Mesendoderm (in vitro differentiated cells): ENCODE results near the gene OR4C13. TPM values are rescaled to one million over a fixed set of nuclear protein-coding genes. Genes with fewer than 3 reads are reported as not detected.
"Not testable (repeated sequence)": the region's sequence is repeated elsewhere in the genome, so short reads cannot be mapped to it uniquely, and the experiment has no call there.

Experiments used
- DNase-seq: peaks from one replicate; pipeline ENCODE4 v3.0.0; 2013
- H2AK5ac ChIP-seq: 2 replicates; pipeline ENCODE4 v1.6.1; 2013; ENCODE audit warnings: low read length, inconsistent platforms
- H2BK120ac ChIP-seq: 2 replicates; pipeline ENCODE4 v1.6.1; 2013; ENCODE audit warnings: low read depth, mild to moderate bottlenecking, low read length, moderate library complexity, mixed read lengths
- H2BK15ac ChIP-seq: replicated peaks from 2 replicates; pipeline ENCODE4 v1.6.1; 2013; ENCODE audit warnings: low read depth, mild to moderate bottlenecking, moderate library complexity
- H2BK5ac ChIP-seq: 2 replicates; pipeline ENCODE4 v1.6.1; 2013; ENCODE audit warnings: low read length, inconsistent platforms
- H3K18ac ChIP-seq: 2 replicates; pipeline ENCODE4 v1.6.1; 2013; ENCODE audit warnings: mild to moderate bottlenecking, low read length, mixed read lengths
- H3K23ac ChIP-seq: one replicate; pipeline ENCODE4 v1.6.1; 2013; ENCODE audit warnings: low read length
- H3K27ac ChIP-seq: 2 replicates; pipeline ENCODE4 v1.5.1; 2013; ENCODE audit warnings: low read depth, mild to moderate bottlenecking, inconsistent platforms, low read length, moderate library complexity
- H3K27me3 ChIP-seq: 2 replicates; pipeline ENCODE4 v1.6.1; 2013; ENCODE audit warnings: low read length, control low read depth, mild to moderate bottlenecking, inconsistent platforms; ENCODE audit not compliant: insufficient read depth, poor library complexity
- H3K36me3 ChIP-seq: 2 replicates; pipeline ENCODE4 v1.6.1; 2013; ENCODE audit warnings: low read length, inconsistent platforms; ENCODE audit not compliant: control insufficient read depth, insufficient read depth
- H3K4ac ChIP-seq: one replicate; pipeline ENCODE4 v1.6.1; 2013; ENCODE audit warnings: low read depth, mild to moderate bottlenecking, low read length, moderate library complexity
- H3K4me1 ChIP-seq: 2 replicates; pipeline ENCODE4 v1.6.1; 2013; ENCODE audit warnings: low read depth, low read length, inconsistent platforms; ENCODE audit not compliant: control insufficient read depth
- H3K4me2 ChIP-seq: 2 replicates; pipeline ENCODE4 v1.6.1; 2013; ENCODE audit warnings: low read length
- H3K4me3 ChIP-seq: 2 replicates; pipeline ENCODE4 v1.5.1; 2013; ENCODE audit warnings: mild to moderate bottlenecking, low read length
- H3K56ac ChIP-seq: one replicate; pipeline ENCODE4 v1.6.1; 2013; ENCODE audit warnings: low read length
- H3K79me1 ChIP-seq: 2 replicates; pipeline ENCODE4 v1.6.1; 2013; ENCODE audit warnings: low read length, inconsistent platforms
- H3K79me2 ChIP-seq: 2 replicates; pipeline ENCODE4 v1.6.1; 2013; ENCODE audit warnings: mild to moderate bottlenecking, low read length; ENCODE audit not compliant: control insufficient read depth, insufficient read depth
- H3K9ac ChIP-seq: 2 replicates; pipeline ENCODE4 v1.6.1; 2013; ENCODE audit warnings: low read length, inconsistent platforms
- H4K5ac ChIP-seq: one replicate; pipeline ENCODE4 v1.6.1; 2013; ENCODE audit warnings: low read length
- H4K8ac ChIP-seq: one replicate; pipeline ENCODE4 v1.6.1; 2013; ENCODE audit warnings: low read depth, mild to moderate bottlenecking, control low read depth, low read length, moderate library complexity
- WGBS: extraction: QIAGEN DNeasy Blood & Tissue Kit; methylation state at CpG from one replicate; pipeline ENCODE4 v1.1.7; 2013; ENCODE audit warnings: low lambda C conversion rate, missing lambda C conversion rate; ENCODE audit not compliant: insufficient coverage; ENCODE audit errors: extremely low coverage; 5-methylcytosine and 5-hydroxymethylcytosine counted together
- polyA plus RNA-seq, 2 experiments: library from polyadenylated mRNA; stranded (reverse); fragments of 200-250 nt; gene quantifications; one replicate each; pipeline ENCODE4 v1.2.3, GENCODE V29; 2013

OR4C13 gene
- polyA plus RNA-seq (2013, experiment 1 of 2): not detected
- not detected for polyA plus RNA-seq (2013, experiment 2 of 2)

GRCh38 chr11:49952091-49952490 lies at the start of gene OR4C13:
TSS of gene OR4C13 (plus strand) at chr11:49952391. CDS start at chr11:49952423, 32 bp downstream.
- Histone ChIP-seq H3K4me2 (no peak within 1 kb of the TSS), H3K27ac (no peak within 1 kb of the TSS), H2BK15ac (no peak within 1 kb of the TSS), H3K79me2 (no peaks in the 10 kb centered on the region), H3K4ac (no peak within 1 kb of the TSS), H4K8ac (no peak within 1 kb of the TSS), H3K23ac (no peak within 1 kb of the TSS), H2AK5ac (no peak within 1 kb of the TSS), H3K79me1 (no peaks in the 10 kb centered on the region), H4K5ac (no peak within 1 kb of the TSS), H3K18ac (no peak within 1 kb of the TSS), H3K56ac (no peak within 1 kb of the TSS), H3K4me3 (no peak within 1 kb of the TSS), H2BK5ac (no peak within 1 kb of the TSS), H2BK120ac (no peak within 1 kb of the TSS), H3K36me3 (no peaks in the 10 kb centered on the region), H3K9ac (no peak within 1 kb of the TSS), H3K27me3 (no peaks in the 10 kb centered on the region), H3K4me1 (no peaks in the 10 kb centered on the region)
- DNase-seq: no peak
- no CpG with 5 or more reads among the region's 1 CpG for WGBS

- H4K8ac ChIP-seq, H4K5ac ChIP-seq, H3K56ac ChIP-seq, H3K27ac ChIP-seq, H3K4me1 ChIP-seq, H2AK5ac ChIP-seq, DNase-seq, H3K18ac ChIP-seq, H3K4ac ChIP-seq, H2BK15ac ChIP-seq, H2BK5ac ChIP-seq, H3K27me3 ChIP-seq, H3K4me3 ChIP-seq, H3K79me2 ChIP-seq, H3K4me2 ChIP-seq, H3K36me3 ChIP-seq, H3K23ac ChIP-seq, H3K9ac ChIP-seq, H2BK120ac ChIP-seq, H3K79me1 ChIP-seq: not testable (repeated sequence)
- WGBS: no CpG with 5 or more reads among the region's 13 CpGs
Observed at GRCh38 chr11:49911516-49911915, 40.7 kb upstream of the OR4C13 start.

- WGBS: no CpG with 5 or more reads among the region's 1 CpG
- not testable (repeated sequence) for H3K79me1 ChIP-seq, H3K4me2 ChIP-seq, H3K23ac ChIP-seq, H3K9ac ChIP-seq, H3K18ac ChIP-seq, H3K27ac ChIP-seq, H2BK5ac ChIP-seq, H3K4me1 ChIP-seq, H4K8ac ChIP-seq, DNase-seq, H2BK15ac ChIP-seq, H3K27me3 ChIP-seq, H3K4me3 ChIP-seq, H3K36me3 ChIP-seq, H2AK5ac ChIP-seq, H3K56ac ChIP-seq, H4K5ac ChIP-seq, H3K4ac ChIP-seq, H3K79me2 ChIP-seq, H2BK120ac ChIP-seq
Observed at GRCh38 chr11:49948701-49949100, 3.5 kb upstream of the OR4C13 start.

GRCh38 chr11:49973439-49973838 lies 21.2 kb downstream of the OR4C13 start:
- not testable (repeated sequence) for H3K79me2 ChIP-seq, DNase-seq, H3K27ac ChIP-seq, H2BK120ac ChIP-seq, H4K5ac ChIP-seq, H3K27me3 ChIP-seq, H3K9ac ChIP-seq, H2BK15ac ChIP-seq, H2AK5ac ChIP-seq, H3K56ac ChIP-seq, H4K8ac ChIP-seq, H2BK5ac ChIP-seq, H3K4me1 ChIP-seq, H3K4me2 ChIP-seq, H3K23ac ChIP-seq, H3K36me3 ChIP-seq, H3K79me1 ChIP-seq, H3K4ac ChIP-seq, H3K4me3 ChIP-seq, H3K18ac ChIP-seq
- WGBS: no CpG with 5 or more reads among the region's 4 CpGs

GRCh38 chr11:49982435-49982834 lies 30.2 kb downstream of the OR4C13 start, which contains the start of gene OR4C12:
TSS of gene OR4C12 (minus strand) at chr11:49982535. CDS start at chr11:49982501, 34 bp downstream.
- H2BK120ac ChIP-seq, H3K4me1 ChIP-seq, H2BK5ac ChIP-seq, H3K27ac ChIP-seq, H3K36me3 ChIP-seq, H2AK5ac ChIP-seq, H3K56ac ChIP-seq, DNase-seq, H3K79me1 ChIP-seq, H4K5ac ChIP-seq, H2BK15ac ChIP-seq, H3K4me3 ChIP-seq, H4K8ac ChIP-seq, H3K79me2 ChIP-seq, H3K23ac ChIP-seq, H3K4ac ChIP-seq, H3K27me3 ChIP-seq, H3K9ac ChIP-seq, H3K4me2 ChIP-seq, H3K18ac ChIP-seq: not testable (repeated sequence)
- WGBS: no CpG with 5 or more reads among the region's 1 CpG

GRCh38 chr11:49995565-49995964 lies 43.4 kb downstream of the OR4C13 start:
- H2BK120ac ChIP-seq: no peak overlapping the region
- H3K4ac ChIP-seq: no peak overlapping the region
- no peaks in the 10 kb centered on the region for H3K79me2 ChIP-seq
- no peaks in the 10 kb centered on the region for H3K79me1 ChIP-seq
- H4K8ac ChIP-seq: no peak overlapping the region
- H2BK5ac ChIP-seq: no peak overlapping the region
- H3K56ac ChIP-seq: no peak overlapping the region
- no peaks in the 10 kb centered on the region for H3K27me3 ChIP-seq
- WGBS: no CpG with 5 or more reads among the region's 6 CpGs
- no peak overlapping the region for H3K18ac ChIP-seq
- no peak overlapping the region for H2AK5ac ChIP-seq
- no peak overlapping the region for H3K9ac ChIP-seq
- no peak overlapping the region for H3K27ac ChIP-seq
- H3K36me3 ChIP-seq: no peaks in the 10 kb centered on the region
- peak; percentile 72 for DNase-seq
- no peak overlapping the region for H4K5ac ChIP-seq
- H3K4me3 ChIP-seq: no peak overlapping the region
- H3K4me1 ChIP-seq: no peaks in the 10 kb centered on the region
- no peak overlapping the region for H3K23ac ChIP-seq
- no peak overlapping the region for H3K4me2 ChIP-seq
- no peak overlapping the region for H2BK15ac ChIP-seq
